GM23338 (cell line): Measurements from ENCODE around the gene RAD51B.

Source experiments
- CREB1 ChIP-seq: fragments of 250-450 bp; sonication (Bioruptor Pico); IDR thresholded peaks from 2 replicates; pipeline ENCODE4 v1.5.0; 2020; ENCODE audit warnings: low read depth, mild to moderate bottlenecking, moderate library complexity
- CTCF ChIP-seq, 2 experiments: fragments of 200-600 bp in 1 of 2; sonication (generic) in 1 of 2; conservative IDR thresholded peaks; 2 replicates each; pipeline versions ENCODE4 v1.5.1 to v1.6.1; 2016 to 2017; ENCODE audit warnings: antibody characterized with exemption in 2 of 2, low read depth in 2 of 2, mild to moderate bottlenecking in 2 of 2, moderate library complexity in 1 of 2
- EZH2 ChIP-seq: fragments of 200-600 bp; sonication (generic); IDR thresholded peaks from one replicate; pipeline ENCODE4 v1.8.0; 2017; ENCODE audit warnings: antibody characterized with exemption, mild to moderate bottlenecking, low read depth; ENCODE audit not compliant: unreplicated experiment
- EZH2phosphoT487 ChIP-seq: fragments of 200-600 bp; sonication (generic); IDR thresholded peaks from one replicate; pipeline ENCODE4 v1.8.1; 2018; ENCODE audit warnings: antibody characterized with exemption; ENCODE audit not compliant: unreplicated experiment
- JUNB ChIP-seq: IDR thresholded peaks from one replicate; pipeline ENCODE4 v1.6.1; 2016; ENCODE audit warnings: antibody characterized with exemption; ENCODE audit not compliant: unreplicated experiment
- NANOG ChIP-seq: IDR thresholded peaks from 2 replicates; pipeline ENCODE4 v1.6.1; 2016; ENCODE audit warnings: antibody characterized with exemption, borderline replicate concordance
- POLR2AphosphoS5 ChIP-seq: IDR thresholded peaks from 2 replicates; pipeline ENCODE4 v1.6.1; 2016; ENCODE audit warnings: antibody characterized with exemption, low read depth
- REST ChIP-seq: IDR thresholded peaks from one replicate; pipeline ENCODE4 v1.6.1; 2018; ENCODE audit warnings: antibody characterized with exemption; ENCODE audit not compliant: unreplicated experiment
- STAT1 ChIP-seq: IDR thresholded peaks from one replicate; pipeline ENCODE4 v1.6.1; 2016; ENCODE audit warnings: antibody characterized with exemption; ENCODE audit not compliant: unreplicated experiment
- ZNF114 ChIP-seq: fragments of 250-450 bp; sonication (Bioruptor Pico); IDR thresholded peaks from 2 replicates; pipeline ENCODE4 v1.5.0; 2020; ENCODE audit warnings: mild to moderate bottlenecking, moderate library complexity
- TF ChIP-seq, protein P1 (sequence below): IDR thresholded peaks from 2 replicates; pipeline ENCODE4 v1.6.1; 2016; ENCODE audit warnings: antibody characterized with exemption

DNA sequence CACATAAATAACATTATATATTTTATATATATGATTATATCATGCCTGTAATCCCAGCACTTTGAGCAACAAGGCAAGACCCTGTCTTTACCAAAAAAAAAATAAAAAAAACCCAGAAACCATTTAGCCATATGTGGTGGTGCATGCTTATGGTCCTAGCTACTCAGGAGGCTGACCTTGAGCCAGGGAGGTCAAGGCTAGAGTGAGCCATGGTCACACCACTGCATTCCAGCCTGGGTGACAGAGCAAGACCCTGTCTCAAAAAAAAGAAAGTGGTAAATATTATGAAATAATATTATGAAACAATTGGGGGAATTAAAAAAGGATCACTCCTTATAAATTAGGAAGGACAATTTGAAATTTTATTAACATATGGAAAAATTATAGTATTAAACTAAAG is 16.0 kb downstream of the RAD51B start:
- TF ChIP-seq CTCF (conservative IDR thresholded peaks at IDR 0.05; ENCODE audit: low read depth in 2 of 2), result no peak
- no peak for TF ChIP-seq POLR2AphosphoS5
- no peak for TF ChIP-seq EZH2phosphoT487
- TF ChIP-seq CREB1 (CRISPR knock-in tag), result no peak
- no peak for TF ChIP-seq EZH2
- TF ChIP-seq NANOG, result no peak
- TF ChIP-seq REST, result no peak
- TF ChIP-seq JUNB, result no peak
- no peak for TF ChIP-seq ZNF114 (CRISPR knock-in tag)
- TF ChIP-seq STAT1, result no peak
- TF ChIP-seq, protein P1, sequence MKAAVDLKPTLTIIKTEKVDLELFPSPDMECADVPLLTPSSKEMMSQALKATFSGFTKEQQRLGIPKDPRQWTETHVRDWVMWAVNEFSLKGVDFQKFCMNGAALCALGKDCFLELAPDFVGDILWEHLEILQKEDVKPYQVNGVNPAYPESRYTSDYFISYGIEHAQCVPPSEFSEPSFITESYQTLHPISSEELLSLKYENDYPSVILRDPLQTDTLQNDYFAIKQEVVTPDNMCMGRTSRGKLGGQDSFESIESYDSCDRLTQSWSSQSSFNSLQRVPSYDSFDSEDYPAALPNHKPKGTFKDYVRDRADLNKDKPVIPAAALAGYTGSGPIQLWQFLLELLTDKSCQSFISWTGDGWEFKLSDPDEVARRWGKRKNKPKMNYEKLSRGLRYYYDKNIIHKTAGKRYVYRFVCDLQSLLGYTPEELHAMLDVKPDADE, result no peak
